K562 (cell line): Measurements from ENCODE around the gene MYL9. TPM values are rescaled to one million over a fixed set of nuclear protein-coding genes. Genes with fewer than 3 reads are reported as not detected.
A peak's percentile ranks its signal among the peaks of the same experiment; 100 is the strongest.

Source experiments
- ASH1L ChIP-seq: fragments of 450-650 bp; IDR thresholded peaks from 2 replicates; pipeline ENCODE4 v1.6.1; 2018; ENCODE audit warnings: borderline replicate concordance, mild to moderate bottlenecking, low read depth; ENCODE audit not compliant: partially characterized antibody
- CHD4 ChIP-seq: fragments of 200-600 bp; sonication (generic); IDR thresholded peaks from 3 replicates; pipeline ENCODE4 v1.6.1; 2012; ENCODE audit warnings: low read depth, mild to moderate bottlenecking, mixed read lengths, low read length, inconsistent platforms; ENCODE audit not compliant: insufficient read depth, insufficient replicate concordance, poor library complexity, severe bottlenecking
- CREBBP ChIP-seq: IDR thresholded peaks from one replicate; pipeline ENCODE4 v1.6.1; 2012; ENCODE audit warnings: low read depth, mild to moderate bottlenecking, control low read depth, inconsistent platforms, low read length
- FOXK2 ChIP-seq, 2 experiments: fragments of 450-650 bp; IDR thresholded peaks in 1 of 2; conservative IDR thresholded peaks in 1 of 2; 2 replicates each; pipeline ENCODE4 v1.6.1; 2016; ENCODE audit warnings: low read depth in 2 of 2, mild to moderate bottlenecking in 1 of 2
- GABPB1 ChIP-seq: sonication (generic); formaldehyde crosslinking; IDR thresholded peaks from 2 replicates; pipeline ENCODE4 v1.8.0; 2022; ENCODE audit warnings: mild to moderate bottlenecking, missing genetic modification reagents
- KLF1 ChIP-seq: fragments of 450-650 bp; IDR thresholded peaks from 2 replicates; pipeline ENCODE4 v1.6.1; 2016; ENCODE audit warnings: missing genetic modification characterization, missing compliant biosample characterization
- MBD1 ChIP-seq: fragments of 250-450 bp; sonication (Bioruptor Pico); IDR thresholded peaks from 2 replicates; pipeline ENCODE4 v1.8.0; 2022; ENCODE audit warnings: inconsistent platforms
- NFE2L1 ChIP-seq: fragments of 450-650 bp; IDR thresholded peaks from 2 replicates; pipeline ENCODE4 v1.6.1; 2016; ENCODE audit warnings: missing genetic modification characterization, low read depth, mild to moderate bottlenecking, missing compliant biosample characterization, moderate library complexity, borderline replicate concordance
- PML ChIP-seq: IDR thresholded peaks from 2 replicates; pipeline ENCODE4 v1.6.1; 2012; ENCODE audit warnings: low read length, inconsistent platforms
- POLR2A ChIP-seq: fragments of 450-650 bp; conservative IDR thresholded peaks from 2 replicates; pipeline ENCODE4 v1.6.1; 2016
- SREBF1 ChIP-seq: fragments of 150-350 bp; IDR thresholded peaks from 2 replicates; pipeline ENCODE4 v1.6.1; 2014; ENCODE audit warnings: antibody characterized with exemption, low read depth, low read length, borderline replicate concordance
- TRIM28 ChIP-seq: fragments of 450-650 bp; IDR thresholded peaks from 2 replicates; pipeline ENCODE4 v1.6.1; 2017
- ZNF274 ChIP-seq: IDR thresholded peaks from 2 replicates; pipeline ENCODE4 v1.6.1; 2011; ENCODE audit warnings: low read depth, mild to moderate bottlenecking, low read length, moderate library complexity, borderline replicate concordance
- ZNF277 ChIP-seq: fragments of 250-450 bp; sonication (Bioruptor Pico); IDR thresholded peaks from 2 replicates; pipeline ENCODE4 v1.8.0; 2022; ENCODE audit warnings: inconsistent platforms, mild to moderate bottlenecking, moderate library complexity, borderline replicate concordance
- ZNF3 ChIP-seq: fragments of 250-450 bp; sonication (Bioruptor Pico); IDR thresholded peaks from 2 replicates; pipeline ENCODE4 v1.5.0; 2021; ENCODE audit warnings: mild to moderate bottlenecking, moderate library complexity
- ZNF717 ChIP-seq: fragments of 250-450 bp; sonication (Bioruptor Pico); IDR thresholded peaks from 2 replicates; pipeline ENCODE4 v1.5.0; 2021
- polyA plus RNA-seq, 8 experiments: library from polyadenylated mRNA; depleted of rRNA in 4 of 8; stranded (reverse) in 5 of 8; unstranded in 3 of 8; fragments of >200 nt; fragmentation: Nextera tagmentation in 2 of 8; fragmentation: Illumina TruSeq in 1 of 8; extraction: Ambion mirVana in 2 of 8; extraction: Trizol in 1 of 8; gene quantifications; 2 replicates each; pipeline versions ENCODE4 v1.2.1 to v1.2.3, GENCODE V29; 2011 to 2014; ENCODE audit warnings: inconsistent platforms in 1 of 8, missing spikeins in 1 of 8
- total RNA-seq, 7 experiments: library from RNA; depleted of rRNA in 6 of 7; stranded (reverse); fragments of >200 nt in 6 of 7; fragmentation: Illumina TruSeq in 2 of 7; extraction: Trizol in 2 of 7; gene quantifications; 2 replicates each; pipeline versions ENCODE4 v1.2.1 to v1.2.3, GENCODE V29; 2011 to 2021; ENCODE audit warnings: low replicate concordance in 1 of 7

Gene MYL9
- total and polyA plus RNA-seq, 9 of the 15 experiments (the other 6 are each of a cell fraction or from before 2014, with no cell fraction given), result 0.11 to 3.2 (median 0.81) TPM; not detected in 1

- TF ChIP-seq CHD4 (no peak), MBD1 (0 out of 2 replicates have a peak, but pooled peaks have one; percentile 20), FOXK2 (conservative IDR thresholded peaks at IDR 0.05 in 1 of 2, IDR thresholded peaks at IDR 0.05 in 1 of 2; ENCODE audit: low read depth in 2 of 2) (no peak), ZNF277 (CRISPR knock-in tag) (no peak), NFE2L1 (no peak), KLF1 (tag) (peak; percentile 66; the same call in 1 of the 2 replicates), POLR2A (peak; percentile 77), ZNF3 (CRISPR knock-in tag) (no peak), ASH1L (no peak), TRIM28 (0 out of 2 replicates have a peak, but pooled peaks have one; percentile 34), CREBBP (no peak), PML (no peak), ZNF717 (CRISPR knock-in tag) (no peak), GABPB1 (CRISPR knock-in tag) (peak; percentile 52; the same call in 1 of the 2 replicates), ZNF274 (no peak), SREBF1 (no peak)
Observed at GRCh38 chr20:36573103-36573797, 31.9 kb downstream of the MYL9 start, which contains the start of gene TGIF2 (continued).
